GM12875 (cell line): ENCODE measurements around the gene AFG1L.

Source experiments
- H3K4me3 ChIP-seq: one replicate; pipeline ENCODE4 v1.5.1; 2011; ENCODE audit warnings: low read depth, low read length, control low read depth
- TF ChIP-seq, protein P1 (sequence below): IDR thresholded peaks from 2 replicates; pipeline ENCODE4 v1.5.1; 2011; ENCODE audit warnings: low read depth, mild to moderate bottlenecking, control low read depth, inconsistent platforms, low read length, moderate library complexity, borderline replicate concordance; ENCODE audit not compliant: insufficient read depth

Gene AFG1L

DNA sequence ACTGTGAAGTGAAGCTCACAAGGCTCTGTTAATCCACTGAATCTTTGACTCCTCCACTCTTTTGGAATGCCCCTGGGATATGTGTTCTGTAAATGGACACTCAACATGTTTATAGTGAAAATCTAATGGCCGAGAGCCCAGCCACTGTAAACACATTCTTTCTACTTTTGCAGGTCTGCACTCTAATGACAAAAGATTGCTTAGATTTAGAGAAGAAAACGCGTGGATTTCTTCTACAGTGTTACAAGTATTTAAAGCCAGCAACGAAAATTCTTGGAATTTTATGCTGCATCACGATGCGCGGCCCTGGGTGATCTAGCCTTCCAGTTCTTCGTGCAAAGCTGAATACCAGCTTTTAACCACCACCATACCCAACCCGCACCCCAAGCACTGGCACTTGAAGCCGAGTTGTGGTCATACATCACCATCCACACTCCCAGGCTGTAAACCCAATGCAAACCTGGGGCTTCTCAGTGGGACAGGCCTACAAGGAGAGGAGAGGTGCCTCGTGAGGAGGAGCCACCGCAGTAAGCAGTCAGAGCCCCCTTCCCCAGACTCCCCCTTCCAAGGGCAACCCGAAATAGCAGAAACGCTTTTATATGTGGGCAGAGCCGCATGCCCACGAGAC is 262.1 kb downstream of the AFG1L start:
- TF ChIP-seq, protein P1, sequence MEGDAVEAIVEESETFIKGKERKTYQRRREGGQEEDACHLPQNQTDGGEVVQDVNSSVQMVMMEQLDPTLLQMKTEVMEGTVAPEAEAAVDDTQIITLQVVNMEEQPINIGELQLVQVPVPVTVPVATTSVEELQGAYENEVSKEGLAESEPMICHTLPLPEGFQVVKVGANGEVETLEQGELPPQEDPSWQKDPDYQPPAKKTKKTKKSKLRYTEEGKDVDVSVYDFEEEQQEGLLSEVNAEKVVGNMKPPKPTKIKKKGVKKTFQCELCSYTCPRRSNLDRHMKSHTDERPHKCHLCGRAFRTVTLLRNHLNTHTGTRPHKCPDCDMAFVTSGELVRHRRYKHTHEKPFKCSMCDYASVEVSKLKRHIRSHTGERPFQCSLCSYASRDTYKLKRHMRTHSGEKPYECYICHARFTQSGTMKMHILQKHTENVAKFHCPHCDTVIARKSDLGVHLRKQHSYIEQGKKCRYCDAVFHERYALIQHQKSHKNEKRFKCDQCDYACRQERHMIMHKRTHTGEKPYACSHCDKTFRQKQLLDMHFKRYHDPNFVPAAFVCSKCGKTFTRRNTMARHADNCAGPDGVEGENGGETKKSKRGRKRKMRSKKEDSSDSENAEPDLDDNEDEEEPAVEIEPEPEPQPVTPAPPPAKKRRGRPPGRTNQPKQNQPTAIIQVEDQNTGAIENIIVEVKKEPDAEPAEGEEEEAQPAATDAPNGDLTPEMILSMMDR = no peak
- H3K4me3 ChIP-seq = no peak overlapping the region

DNA sequence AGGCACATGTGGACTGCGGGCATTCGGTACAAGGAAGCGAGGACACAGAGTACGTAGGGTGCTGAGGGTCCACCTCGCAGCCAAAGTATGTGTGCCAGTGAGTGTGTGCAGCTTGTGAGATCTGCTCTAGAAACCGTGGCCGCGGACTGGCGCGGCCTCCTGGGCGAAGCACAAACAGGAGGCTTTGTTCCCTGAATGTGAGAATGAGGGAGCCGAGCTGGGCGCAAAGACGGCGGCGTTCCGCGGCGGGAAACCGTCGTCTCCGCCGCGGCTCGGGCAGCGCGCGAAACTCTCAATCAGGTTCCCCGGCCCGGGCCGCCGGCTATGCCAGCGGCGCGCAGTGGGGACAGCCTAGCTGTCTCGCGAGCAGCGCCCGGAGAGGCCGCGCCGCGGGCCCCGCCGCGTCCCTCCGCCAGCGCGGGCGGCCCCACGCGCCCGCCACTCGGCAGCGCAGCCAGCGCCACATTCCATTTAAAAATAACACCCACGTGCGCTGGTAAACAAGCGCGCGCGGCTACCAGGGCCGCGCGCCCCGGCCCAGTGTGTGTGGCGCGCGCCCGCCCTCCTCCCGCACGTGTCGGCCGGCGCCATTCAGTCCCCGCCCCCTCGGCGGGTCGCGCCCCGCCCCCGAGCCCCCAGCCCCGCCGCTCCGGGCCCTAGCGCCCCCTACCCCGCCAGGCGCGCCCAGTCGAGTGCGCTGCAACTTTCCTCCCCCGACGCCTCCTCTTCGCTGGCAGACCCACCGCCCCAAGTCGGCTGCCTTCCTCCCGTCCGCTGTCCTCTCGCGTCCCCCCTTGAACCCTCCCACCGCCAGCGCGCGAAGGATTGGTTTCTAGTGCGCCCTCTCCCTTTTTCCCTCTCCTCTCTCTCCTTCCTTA is 262.9 kb downstream of the AFG1L start:
- peak overlapping the region; percentile 70 for H3K4me3 ChIP-seq
- TF ChIP-seq, protein P1 = no peak

DNA sequence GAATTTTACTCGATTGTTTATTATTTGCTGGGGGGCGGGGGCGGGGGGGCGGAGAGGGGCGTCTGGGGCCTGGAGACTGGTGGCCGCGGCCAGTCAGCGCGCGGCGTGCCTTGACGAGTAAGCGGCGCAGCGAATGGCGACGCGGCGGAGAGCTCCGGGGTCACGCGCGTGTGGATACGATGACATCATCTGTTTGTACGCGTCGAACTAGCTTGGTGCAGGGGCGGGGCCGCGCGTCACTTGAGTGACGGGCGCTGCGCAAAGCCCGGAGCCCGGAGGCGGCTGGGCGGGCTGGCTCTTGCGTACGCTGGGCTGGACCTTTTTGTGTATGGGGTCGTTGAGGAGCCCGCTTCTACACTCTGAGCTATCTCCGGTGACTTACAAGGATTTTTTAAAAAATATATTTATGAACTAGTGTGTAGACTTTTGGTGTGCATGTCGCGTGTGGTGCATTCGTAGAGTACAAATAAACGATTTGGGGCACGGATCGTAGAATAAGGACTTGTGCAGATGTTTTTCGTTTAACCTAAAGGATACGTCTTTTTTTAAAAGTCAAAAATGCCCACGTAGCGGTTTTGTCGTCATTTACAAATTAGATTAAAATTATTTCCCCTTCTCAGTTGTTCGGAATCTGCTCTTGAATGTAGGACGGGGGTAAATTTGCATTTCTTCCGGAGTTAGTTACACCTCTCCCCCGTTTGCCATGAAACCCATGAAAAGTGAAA is 263.7 kb downstream of the AFG1L start:
- TF ChIP-seq, protein P1 = no peak

DNA sequence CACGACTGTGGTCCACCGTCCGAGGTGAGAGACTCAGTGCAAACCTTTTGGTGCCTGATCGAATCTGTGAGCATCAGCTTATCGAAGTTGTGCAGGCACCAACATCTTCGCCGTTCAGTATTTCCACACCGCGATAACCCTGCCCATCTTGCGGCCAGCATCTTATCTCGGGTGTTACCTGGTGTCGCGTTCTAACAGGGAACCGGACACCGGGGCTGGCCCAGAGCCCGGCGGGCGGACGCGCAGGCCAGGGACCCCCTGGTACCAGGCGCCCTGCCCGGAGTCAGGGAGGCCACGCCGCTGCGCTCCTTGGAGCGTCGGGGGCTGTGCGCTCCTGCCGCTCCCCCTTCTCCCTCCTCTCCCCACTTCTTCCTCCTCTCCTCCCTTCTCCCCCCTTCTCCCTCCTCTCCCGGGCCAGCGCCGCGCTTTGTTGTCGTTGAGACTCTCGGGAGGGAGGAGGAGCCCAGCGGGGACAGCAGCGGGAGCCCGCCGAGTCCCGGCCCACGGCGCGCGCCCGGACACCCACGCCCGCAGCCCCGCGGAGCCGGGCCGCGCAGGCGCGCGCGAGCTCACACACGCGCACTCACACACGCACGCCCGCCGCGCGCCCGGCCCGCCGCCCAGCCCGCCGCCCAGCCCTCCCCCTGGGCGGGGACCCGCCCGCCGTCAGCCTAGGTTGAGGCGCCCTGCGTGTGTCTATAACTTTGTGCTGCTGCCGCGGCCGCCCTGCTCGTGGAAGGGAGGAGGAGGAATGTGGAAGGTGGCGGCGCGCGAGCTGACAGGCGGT is 264.4 kb downstream of the AFG1L start:
- peak overlapping the region; percentile 52 for H3K4me3 ChIP-seq
- TF ChIP-seq, protein P1 = no peak

More for the DNA sequence above, 263.7 kb downstream of the AFG1L start:
- peak overlapping the region; percentile 70 for H3K4me3 ChIP-seq

DNA sequence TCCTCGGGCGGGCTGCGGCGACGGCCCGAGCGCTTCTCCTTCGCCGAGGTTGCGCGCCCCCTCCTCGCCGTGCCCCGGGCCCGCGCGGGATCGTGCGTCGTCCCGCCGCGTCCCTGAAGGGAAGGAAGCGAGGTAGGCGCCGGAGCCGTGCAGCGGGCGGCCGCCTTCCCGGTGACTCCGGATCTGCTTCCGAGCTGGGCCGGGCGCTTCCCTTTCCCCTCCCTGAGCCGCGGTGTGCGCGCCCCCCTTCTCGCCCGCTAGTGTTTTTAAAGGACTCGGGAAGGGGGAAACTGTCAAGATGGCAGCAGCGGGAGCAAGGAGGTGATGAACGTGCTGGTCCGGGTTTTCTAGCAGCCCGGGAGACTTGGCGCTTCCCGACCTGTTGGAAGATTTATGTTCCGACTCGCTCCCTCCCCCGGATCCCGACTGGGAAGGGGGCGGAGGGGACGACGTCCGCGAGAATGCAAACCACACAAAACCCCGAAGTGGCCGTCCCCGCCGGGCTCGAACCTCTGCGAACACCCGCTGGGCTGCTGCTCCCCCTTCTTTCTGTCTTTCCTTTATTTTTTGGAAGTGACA is 265.1 kb downstream of the AFG1L start:
- H3K4me3 ChIP-seq = peak overlapping the region; percentile 52
- TF ChIP-seq, protein P1 = no peak
